DLD1 (cell line): ENCODE measurements around the gene CYP24A1.

Source experiments
- in situ Hi-C: cut with HindIII; loops from 2 replicates; pipeline ENCODE4 v1.10.0; 2017; ENCODE audit warnings: low sequenced_read_pairs

CYP24A1 gene

DNA sequence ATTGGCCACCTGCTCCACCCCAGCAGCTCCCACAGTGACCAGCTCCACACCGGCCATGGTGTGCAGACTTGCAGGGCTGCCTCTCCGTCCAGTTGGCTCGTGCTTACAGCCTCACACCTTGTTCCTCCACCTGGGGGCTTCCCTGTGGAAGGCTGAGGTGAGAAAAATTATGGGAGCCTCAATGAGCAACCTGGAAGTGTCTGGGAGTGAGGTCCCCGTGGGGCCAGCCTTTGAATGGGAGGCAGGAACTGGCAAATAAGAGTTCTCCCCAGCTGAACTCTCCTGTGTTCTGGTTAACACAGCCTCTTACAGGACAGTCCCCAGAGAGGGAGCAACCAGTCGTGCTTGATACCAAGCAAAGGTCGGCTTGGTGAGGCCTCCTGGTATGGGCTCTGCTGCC, 30.3 kb upstream of the CYP24A1 start:
- in situ Hi-C loops, result no loop called here

DNA sequence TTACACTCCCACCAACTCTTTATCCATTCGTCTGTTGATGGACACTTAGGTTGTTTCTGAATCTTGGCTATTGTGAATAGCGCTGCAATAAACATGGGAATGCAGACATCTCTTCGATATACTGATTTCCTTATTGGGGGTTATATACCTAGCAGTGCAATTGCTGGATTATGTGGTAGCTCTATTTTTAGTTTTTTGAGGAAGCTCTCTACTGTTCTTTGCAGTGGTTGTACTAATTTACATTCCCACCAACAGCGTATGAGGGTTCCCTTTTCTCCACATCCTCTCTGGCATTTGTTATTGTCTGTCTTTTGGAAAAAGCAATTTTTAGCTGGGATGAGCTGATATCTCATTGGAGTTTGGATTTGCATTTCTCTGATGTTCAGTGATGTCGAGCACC, 29.5 kb upstream of the CYP24A1 start:
- in situ Hi-C loops, result no loop called here

DNA sequence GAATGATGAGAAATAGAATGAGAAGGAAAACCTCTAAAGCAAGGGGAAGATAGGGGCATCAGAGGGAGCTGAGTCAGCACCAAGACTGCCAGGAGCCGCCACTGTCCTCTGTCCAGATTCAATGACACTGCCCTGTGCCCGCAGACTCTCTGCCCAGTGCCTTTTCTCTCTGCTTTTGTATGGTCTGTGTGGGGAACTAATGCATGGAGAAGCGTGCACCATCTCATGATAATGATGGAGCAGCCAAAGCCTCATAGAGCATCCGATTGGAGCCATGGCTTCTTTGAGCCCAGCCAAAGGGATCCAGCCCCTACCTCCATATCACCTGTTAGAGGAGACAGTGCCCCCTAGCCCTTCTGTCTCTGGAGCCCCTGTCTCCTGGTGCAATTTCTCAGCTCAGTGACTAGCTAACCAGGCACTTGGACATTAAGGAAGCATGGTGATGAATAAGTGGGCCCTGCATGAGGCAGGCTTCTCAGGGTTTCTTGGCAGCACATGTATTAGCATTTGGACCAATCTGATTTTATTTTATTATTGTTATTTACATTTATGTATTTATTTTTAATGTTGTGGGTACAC, 27.6 kb upstream of the CYP24A1 start:
- in situ Hi-C loops, result no loop called here

DNA sequence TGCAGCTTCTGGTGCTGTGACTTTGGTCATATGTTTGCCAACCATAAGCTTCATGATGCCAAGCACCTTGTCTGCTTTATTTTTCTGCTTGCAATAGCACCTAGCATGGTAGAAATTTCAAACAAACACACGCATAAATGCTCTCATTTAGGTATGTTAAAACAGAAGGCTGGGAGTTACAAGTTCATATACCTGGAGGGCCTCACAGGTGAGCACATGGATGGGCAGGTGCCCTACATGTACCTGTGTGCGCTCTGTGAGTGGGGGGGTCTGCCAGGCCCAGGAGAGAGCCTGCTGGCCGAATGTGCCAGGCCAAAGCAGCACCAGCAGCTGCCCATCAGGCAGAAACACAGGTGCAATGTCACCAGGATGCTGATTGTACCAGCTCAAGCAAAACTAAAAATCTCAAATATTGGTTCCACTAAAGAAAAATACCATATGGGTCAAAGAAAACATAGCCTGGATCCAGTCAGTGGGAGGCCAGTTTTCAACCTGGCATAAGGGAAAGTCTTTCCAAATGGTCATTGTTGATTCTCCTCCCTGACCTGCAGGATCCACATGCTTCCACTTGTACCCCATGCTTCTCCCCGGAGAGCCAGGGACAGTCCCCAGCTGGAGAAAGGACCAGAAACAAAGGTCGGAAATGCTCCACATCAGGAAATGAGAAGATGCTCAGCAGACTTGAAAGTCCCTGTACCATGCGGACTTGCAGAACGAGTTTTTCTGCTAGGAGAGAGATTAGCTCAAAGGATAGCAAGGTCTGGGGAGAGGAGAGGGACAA, 26.9 kb upstream of the CYP24A1 start:
- in situ Hi-C loops, result no loop called here

GRCh38 chr20:54199721-54200176, 26.0 kb upstream of the CYP24A1 start:
- in situ Hi-C loops, result loop anchor here (5.0 to 10.0 kb wide), 2 partner anchors 97 to 115 kb away; no protein-coding TSS in a partner anchor

- in situ Hi-C loops, result loop anchor here (5.0 to 10.0 kb wide), 2 partner anchors 97 to 114 kb away; no protein-coding TSS in a partner anchor
Observed at GRCh38 chr20:54199283-54199682, 25.5 kb upstream of the CYP24A1 start.

DNA sequence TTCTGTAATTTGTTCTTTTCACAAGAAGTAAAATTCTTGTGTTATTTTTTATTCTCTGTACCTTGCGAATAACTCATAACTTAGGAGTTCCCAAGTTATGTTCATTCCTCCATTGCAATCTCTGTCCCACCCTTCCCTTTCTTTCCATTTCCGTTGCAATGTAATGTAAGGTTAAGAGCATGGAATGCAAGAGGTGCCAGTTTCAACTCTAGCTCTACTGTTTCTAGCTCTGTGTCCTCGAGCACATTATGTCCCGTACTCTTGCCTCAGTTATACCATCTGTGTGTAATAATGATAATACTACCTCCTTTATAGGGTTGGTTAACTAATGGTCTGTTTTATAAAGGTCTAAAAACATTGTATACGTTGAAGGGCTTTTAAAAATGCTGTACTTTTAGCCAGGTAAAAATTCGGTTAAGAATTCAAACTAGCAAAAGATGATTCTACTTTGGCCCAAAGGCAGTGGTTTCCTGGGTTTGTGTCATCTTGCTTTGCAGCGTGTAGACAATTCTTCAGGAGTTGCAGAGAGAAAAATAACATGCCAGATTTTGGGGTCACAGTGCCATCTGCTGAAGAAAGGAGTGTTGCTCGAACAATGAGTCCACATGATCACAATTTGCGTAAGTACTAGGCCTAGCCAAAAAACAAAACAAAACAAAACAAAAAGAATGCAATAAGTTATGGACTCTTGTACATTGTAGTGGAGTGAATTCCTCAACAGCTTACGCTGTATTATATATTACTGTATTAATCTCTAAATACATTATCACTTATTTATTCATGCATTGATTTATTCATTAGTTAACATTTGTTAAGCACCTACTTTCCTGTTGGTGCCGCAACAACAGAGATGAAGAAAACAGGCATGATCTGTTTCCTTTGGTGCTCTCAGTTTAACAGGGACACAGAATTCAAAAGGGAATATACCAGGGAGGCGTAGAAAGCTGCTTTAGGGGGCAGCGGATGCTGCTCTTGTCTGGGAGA, 24.1 kb upstream of the CYP24A1 start:
- in situ Hi-C loops, result loop anchor here (5.0 to 10.0 kb wide), 2 partner anchors 96 to 113 kb away; no protein-coding TSS in a partner anchor

GRCh38 chr20:54195483-54196472, 22.0 kb upstream of the CYP24A1 start:
- in situ Hi-C loops, result loop anchor here (5.0 to 10.0 kb wide), 2 partner anchors 93 to 111 kb away; no protein-coding TSS in a partner anchor

GRCh38 chr20:54194724-54195438, 21.1 kb upstream of the CYP24A1 start:
- in situ Hi-C loops, result loop anchor here (5.0 to 10.0 kb wide), 2 partner anchors 93 to 110 kb away; no protein-coding TSS in a partner anchor

- in situ Hi-C loops, result loop anchor here (10.0 kb wide), 1 partner anchor 109 kb away; no protein-coding TSS in a partner anchor
Observed at GRCh38 chr20:54193817-54194216, 20.0 kb upstream of the CYP24A1 start.

- in situ Hi-C loops, result loop anchor here (10.0 kb wide), 1 partner anchor 105 kb away; no protein-coding TSS in a partner anchor
Observed at GRCh38 chr20:54190217-54190616, 16.4 kb upstream of the CYP24A1 start.

GRCh38 chr20:54189630-54190029, 15.8 kb upstream of the CYP24A1 start:
- in situ Hi-C loops, result loop anchor here (10.0 kb wide), 1 partner anchor 105 kb away; no protein-coding TSS in a partner anchor

GRCh38 chr20:54188132-54188849, 14.5 kb upstream of the CYP24A1 start:
- in situ Hi-C loops, result no loop called here

GRCh38 chr20:54184904-54185626, 11.3 kb upstream of the CYP24A1 start:
- in situ Hi-C loops, result no loop called here

DNA sequence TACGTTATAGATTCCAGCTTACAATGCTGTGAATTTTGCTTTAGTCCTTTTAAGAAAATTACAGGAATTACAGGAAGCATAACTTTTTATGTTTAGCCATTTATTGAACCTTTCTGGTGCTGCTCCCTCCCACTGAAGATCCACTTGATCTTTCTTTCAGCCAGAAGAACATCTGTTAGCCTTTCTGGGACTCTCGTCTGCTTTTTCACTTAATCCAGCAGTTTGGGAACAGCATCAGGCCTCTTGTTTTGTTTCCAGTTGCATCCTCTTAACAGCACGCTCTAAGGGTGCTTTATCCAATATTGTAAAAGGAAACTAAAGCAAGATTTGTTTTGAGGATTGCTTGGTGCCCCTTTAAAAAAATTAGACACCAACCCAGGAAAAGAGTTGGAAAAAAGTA, 10.3 kb upstream of the CYP24A1 start:
- in situ Hi-C loops, result no loop called here

DNA sequence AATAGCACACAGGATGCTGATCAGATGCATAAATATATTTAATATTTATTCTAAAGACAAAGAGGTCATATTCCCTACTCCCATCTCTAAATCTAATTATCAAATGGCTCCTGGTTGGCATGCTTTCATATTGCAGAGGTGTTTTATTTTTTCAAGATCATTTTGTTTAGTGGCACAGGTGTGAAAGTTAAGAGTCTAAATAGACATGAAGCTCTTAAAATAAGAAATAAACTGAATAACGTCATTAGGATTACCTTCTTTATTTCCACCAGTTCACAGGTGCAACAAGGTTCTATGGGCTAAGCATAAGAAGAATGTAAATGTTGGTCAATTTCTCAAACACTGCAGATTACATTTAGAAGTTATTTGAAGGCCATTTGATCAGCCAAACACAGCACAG, 7.1 kb upstream of the CYP24A1 start:
- in situ Hi-C loops, result no loop called here

GRCh38 chr20:54179946-54180345, 6.2 kb upstream of the CYP24A1 start:
- in situ Hi-C loops, result no loop called here

DNA sequence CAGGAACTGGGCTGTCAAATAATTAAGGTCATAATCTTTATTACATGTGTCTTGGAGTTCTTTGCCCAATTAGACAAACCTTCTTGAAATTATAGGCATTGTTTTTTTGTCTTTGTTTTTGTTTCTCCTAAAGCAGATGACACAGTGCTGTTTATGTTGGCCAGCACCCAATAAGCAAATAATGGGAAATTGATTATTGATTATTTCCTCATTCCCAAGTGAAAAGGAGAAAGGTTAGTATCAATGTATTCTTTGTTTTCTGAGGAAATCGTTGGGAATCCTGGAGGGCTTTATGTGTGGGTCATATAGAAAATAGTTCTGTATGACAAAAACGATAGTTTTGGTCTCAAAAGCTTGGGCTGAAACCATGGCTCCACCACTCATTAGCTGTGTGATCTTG, 4.5 kb upstream of the CYP24A1 start:
- in situ Hi-C loops, result no loop called here
